K562 (cell line): ENCODE data around the gene ZNF837. TPM values are rescaled to one million over a fixed set of nuclear protein-coding genes. Genes with fewer than 3 reads are reported as not detected.

Source experiments
- NRF1 ChIP-seq, 2 experiments: fragments of 450-650 bp; IDR thresholded peaks in 1 of 2; conservative IDR thresholded peaks in 1 of 2; 2 replicates each; pipeline ENCODE4 v1.6.1; 2014; ENCODE audit warnings: mild to moderate bottlenecking in 2 of 2
- SETDB1 ChIP-seq: IDR thresholded peaks from one replicate; pipeline ENCODE4 v1.6.1; 2012; ENCODE audit warnings: low read length, control low read depth, inconsistent platforms
- SMC3 ChIP-seq: conservative IDR thresholded peaks from 2 replicates; pipeline ENCODE4 v1.6.1; 2011; ENCODE audit warnings: low read depth, low read length, improper control_type of control experiment; ENCODE audit not compliant: insufficient read depth
- polyA plus RNA-seq, 8 experiments: library from polyadenylated mRNA; depleted of rRNA in 4 of 8; stranded (reverse) in 5 of 8; unstranded in 3 of 8; fragments of >200 nt; fragmentation: Nextera tagmentation in 2 of 8; fragmentation: Illumina TruSeq in 1 of 8; extraction: Ambion mirVana in 2 of 8; extraction: Trizol in 1 of 8; gene quantifications; 2 replicates each; pipeline versions ENCODE4 v1.2.1 to v1.2.3, GENCODE V29; 2011 to 2014; ENCODE audit warnings: inconsistent platforms in 1 of 8, missing spikeins in 1 of 8
- total RNA-seq, 7 experiments: library from RNA; depleted of rRNA in 6 of 7; stranded (reverse); fragments of >200 nt in 6 of 7; fragmentation: Illumina TruSeq in 2 of 7; extraction: Trizol in 2 of 7; gene quantifications; 2 replicates each; pipeline versions ENCODE4 v1.2.1 to v1.2.3, GENCODE V29; 2011 to 2021; ENCODE audit warnings: low replicate concordance in 1 of 7
- TF ChIP-seq, protein P1 (sequence below): fragments of 450-650 bp; IDR thresholded peaks from 2 replicates; pipeline ENCODE4 v1.6.1; 2018; ENCODE audit not compliant: partially characterized antibody

The ZNF837 gene
- total and polyA plus RNA-seq, 9 of the 15 experiments (the other 6 are each of a cell fraction or from before 2014, with no cell fraction given) = 0.11 to 2.1 (median 0.57) TPM; not detected in 4

DNA sequence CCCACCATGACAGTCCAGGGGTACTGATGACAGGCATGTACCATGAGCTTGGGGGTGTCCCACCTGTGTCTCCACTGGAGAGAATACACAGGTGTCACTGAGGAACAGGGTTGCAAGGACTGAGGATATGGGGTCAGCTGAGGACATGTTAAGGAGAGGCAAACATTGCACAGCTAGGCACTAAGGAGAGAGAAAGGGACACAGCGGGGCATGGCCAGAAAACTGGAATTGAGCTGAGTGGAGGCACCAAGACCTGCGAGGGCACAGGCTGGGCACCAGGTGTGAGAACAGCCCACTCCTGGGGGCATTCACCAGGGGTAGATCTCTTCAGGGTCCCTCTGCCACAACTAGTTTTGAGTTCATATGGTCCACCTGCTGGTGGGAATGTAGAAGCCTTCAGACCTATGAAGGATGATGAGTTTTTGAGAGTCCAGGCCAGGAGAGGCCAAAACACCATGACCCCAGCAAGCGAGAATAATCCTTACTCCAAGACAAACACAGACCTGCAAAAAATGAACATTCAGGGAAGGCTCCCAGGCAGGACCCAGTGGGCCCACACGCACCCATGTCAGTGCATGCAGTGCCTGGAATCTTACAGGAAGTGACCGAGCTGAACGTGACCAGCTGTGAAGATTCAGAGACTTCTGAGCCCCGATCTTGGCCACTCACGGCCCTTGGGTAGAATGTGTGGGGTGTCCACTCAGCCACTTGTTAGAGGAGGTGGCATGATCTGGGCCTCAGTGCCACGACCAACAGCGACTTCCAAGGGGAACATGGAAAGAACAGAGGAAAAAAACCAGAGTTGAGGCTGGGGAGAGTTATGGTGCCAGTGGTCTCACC lies 26.2 kb upstream of the ZNF837 start (continued):
- TF ChIP-seq, protein P1, sequence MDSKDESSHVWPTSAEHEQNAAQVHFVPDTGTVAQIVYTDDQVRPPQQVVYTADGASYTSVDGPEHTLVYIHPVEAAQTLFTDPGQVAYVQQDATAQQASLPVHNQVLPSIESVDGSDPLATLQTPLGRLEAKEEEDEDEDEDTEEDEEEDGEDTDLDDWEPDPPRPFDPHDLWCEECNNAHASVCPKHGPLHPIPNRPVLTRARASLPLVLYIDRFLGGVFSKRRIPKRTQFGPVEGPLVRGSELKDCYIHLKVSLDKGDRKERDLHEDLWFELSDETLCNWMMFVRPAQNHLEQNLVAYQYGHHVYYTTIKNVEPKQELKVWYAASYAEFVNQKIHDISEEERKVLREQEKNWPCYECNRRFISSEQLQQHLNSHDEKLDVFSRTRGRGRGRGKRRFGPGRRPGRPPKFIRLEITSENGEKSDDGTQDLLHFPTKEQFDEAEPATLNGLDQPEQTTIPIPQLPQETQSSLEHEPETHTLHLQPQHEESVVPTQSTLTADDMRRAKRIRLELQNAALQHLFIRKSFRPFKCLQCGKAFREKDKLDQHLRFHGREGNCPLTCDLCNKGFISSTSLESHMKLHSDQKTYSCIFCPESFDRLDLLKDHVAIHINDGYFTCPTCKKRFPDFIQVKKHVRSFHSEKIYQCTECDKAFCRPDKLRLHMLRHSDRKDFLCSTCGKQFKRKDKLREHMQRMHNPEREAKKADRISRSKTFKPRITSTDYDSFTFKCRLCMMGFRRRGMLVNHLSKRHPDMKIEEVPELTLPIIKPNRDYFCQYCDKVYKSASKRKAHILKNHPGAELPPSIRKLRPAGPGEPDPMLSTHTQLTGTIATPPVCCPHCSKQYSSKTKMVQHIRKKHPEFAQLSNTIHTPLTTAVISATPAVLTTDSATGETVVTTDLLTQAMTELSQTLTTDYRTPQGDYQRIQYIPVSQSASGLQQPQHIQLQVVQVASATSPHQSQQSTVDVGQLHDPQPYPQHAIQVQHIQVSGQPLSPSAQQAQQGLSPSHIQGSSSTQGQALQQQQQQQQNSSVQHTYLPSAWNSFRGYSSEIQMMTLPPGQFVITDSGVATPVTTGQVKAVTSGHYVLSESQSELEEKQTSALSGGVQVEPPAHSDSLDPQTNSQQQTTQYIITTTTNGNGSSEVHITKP = peak; percentile 63
- TF ChIP-seq SETDB1 = no peak
- no peak for TF ChIP-seq SMC3
- TF ChIP-seq NRF1 (conservative IDR thresholded peaks at IDR 0.05 in 1 of 2, IDR thresholded peaks at IDR 0.05 in 1 of 2) = 0 out of 4 replicates have a peak, but pooled peaks of 1 of the 2 experiments have one; percentile 12
